H9 (cell line): ENCODE data around the gene KIAA1549. TPM values are rescaled to one million over a fixed set of nuclear protein-coding genes. Genes with fewer than 3 reads are reported as not detected.
"Not testable (repeated sequence)": the region's sequence is repeated elsewhere in the genome, so short reads cannot be mapped to it uniquely, and the experiment has no call there.

ENCODE experiments used
- DNase-seq: peaks from one replicate; pipeline ENCODE4 v3.0.0-alpha.2; 2017
- H2AFZ ChIP-seq: one replicate; pipeline ENCODE4 v1.6.1; 2013; ENCODE audit warnings: mild to moderate bottlenecking, low read length, control low read depth, moderate library complexity
- H2AK5ac ChIP-seq: 2 replicates; pipeline ENCODE4 v1.6.1; 2013; ENCODE audit warnings: low read length, control low read depth, mixed read lengths; ENCODE audit not compliant: insufficient read length
- H2BK120ac ChIP-seq: one replicate; pipeline ENCODE4 v1.6.1; 2013; ENCODE audit warnings: low read depth, mild to moderate bottlenecking, low read length, control low read depth, inconsistent platforms; ENCODE audit not compliant: poor library complexity, severe bottlenecking
- H2BK12ac ChIP-seq: 2 replicates; pipeline ENCODE4 v1.6.1; 2013; ENCODE audit warnings: low read length, control low read depth, mixed read lengths, low read depth; ENCODE audit not compliant: insufficient read length
- H2BK15ac ChIP-seq: 2 replicates; pipeline ENCODE4 v1.6.1; 2013; ENCODE audit warnings: low read depth, low read length, control low read depth
- H2BK20ac ChIP-seq: one replicate; pipeline ENCODE4 v1.6.1; 2013; ENCODE audit warnings: low read depth, mild to moderate bottlenecking, low read length, control low read depth, inconsistent platforms; ENCODE audit not compliant: poor library complexity, severe bottlenecking
- H2BK5ac ChIP-seq: 2 replicates; pipeline ENCODE4 v1.6.1; 2013; ENCODE audit warnings: low read length, control low read depth, mixed read lengths; ENCODE audit not compliant: insufficient read length
- H3K14ac ChIP-seq: 2 replicates; pipeline ENCODE4 v1.6.1; 2013; ENCODE audit warnings: low read length, control low read depth; ENCODE audit not compliant: insufficient read depth
- H3K18ac ChIP-seq: 2 replicates; pipeline ENCODE4 v1.6.1; 2013; ENCODE audit warnings: low read depth, mild to moderate bottlenecking, mixed read lengths, low read length, control low read depth; ENCODE audit not compliant: insufficient read length
- H3K23ac ChIP-seq: 2 replicates; pipeline ENCODE4 v1.6.1; 2013; ENCODE audit warnings: low read length, control low read depth, mixed read lengths, low read depth; ENCODE audit not compliant: insufficient read length
- H3K23me2 ChIP-seq: 2 replicates; pipeline ENCODE4 v1.6.1; 2013; ENCODE audit warnings: low read depth, mild to moderate bottlenecking, mixed read lengths, low read length, control low read depth; ENCODE audit not compliant: insufficient read length, poor library complexity, severe bottlenecking
- H3K27ac ChIP-seq: 2 replicates; pipeline ENCODE4 v1.5.1; 2013; ENCODE audit warnings: low read length, control low read depth, mixed read lengths, low read depth; ENCODE audit not compliant: insufficient read length
- H3K27me3 ChIP-seq: 2 replicates; pipeline ENCODE4 v1.6.1; 2013; ENCODE audit warnings: low read length, control low read depth, inconsistent platforms; ENCODE audit not compliant: insufficient read depth
- H3K4ac ChIP-seq: 2 replicates; pipeline ENCODE4 v1.6.1; 2013; ENCODE audit warnings: low read depth, mild to moderate bottlenecking, control low read depth, inconsistent platforms, low read length, moderate library complexity
- H3K4me1 ChIP-seq: 2 replicates; pipeline ENCODE4 v1.6.1; 2013; ENCODE audit warnings: low read length, control low read depth, inconsistent platforms; ENCODE audit not compliant: insufficient read depth
- H3K4me2 ChIP-seq: 2 replicates; pipeline ENCODE4 v1.6.1; 2013; ENCODE audit warnings: low read length, control low read depth, mixed read lengths; ENCODE audit not compliant: insufficient read length, insufficient read depth
- H3K56ac ChIP-seq: 2 replicates; pipeline ENCODE4 v1.6.1; 2013; ENCODE audit warnings: low read depth, mild to moderate bottlenecking, mixed read lengths, low read length, control low read depth; ENCODE audit not compliant: insufficient read length
- H3K79me1 ChIP-seq: 2 replicates; pipeline ENCODE4 v1.6.1; 2013; ENCODE audit warnings: low read depth, mild to moderate bottlenecking, moderate library complexity, low read length, control low read depth, inconsistent platforms; ENCODE audit not compliant: insufficient read depth, poor library complexity, severe bottlenecking
- H3K79me2 ChIP-seq: 2 replicates; pipeline ENCODE4 v1.6.1; 2013; ENCODE audit warnings: low read length, control low read depth, inconsistent platforms; ENCODE audit not compliant: insufficient read depth
- H3K9ac ChIP-seq: 2 replicates; pipeline ENCODE4 v1.6.1; 2013; ENCODE audit warnings: low read length, control low read depth, mixed read lengths; ENCODE audit not compliant: insufficient read length; ENCODE audit errors: extremely low read depth
- H3K9me3 ChIP-seq: one replicate; pipeline ENCODE4 v1.6.1; 2013; ENCODE audit warnings: low read depth, low read length, inconsistent platforms; ENCODE audit not compliant: control insufficient read depth
- H3T11ph ChIP-seq: one replicate; pipeline ENCODE4 v1.6.1; 2013; ENCODE audit warnings: mild to moderate bottlenecking, low read length, control low read depth, inconsistent platforms
- H4K20me1 ChIP-seq: one replicate; pipeline ENCODE4 v1.6.1; 2013; ENCODE audit not compliant: control insufficient read depth, insufficient read length, insufficient read depth
- H4K5ac ChIP-seq: 2 replicates; pipeline ENCODE4 v1.6.1; 2013; ENCODE audit warnings: low read depth, mild to moderate bottlenecking, mixed read lengths, low read length, control low read depth; ENCODE audit not compliant: insufficient read length
- H4K8ac ChIP-seq: replicated peaks from 2 replicates; pipeline ENCODE4 v1.6.1; 2013; ENCODE audit warnings: low read length, control low read depth, mixed read lengths, low read depth; ENCODE audit not compliant: insufficient read length
- H4K91ac ChIP-seq: 2 replicates; pipeline ENCODE4 v1.6.1; 2013; ENCODE audit warnings: low read depth, mild to moderate bottlenecking, moderate library complexity, mixed read lengths, low read length, control low read depth; ENCODE audit not compliant: insufficient read length
- H3K27ac Mint-ChIP-seq, 3 experiments: 2 replicates in 2 of 3; 3 replicates in 1 of 3; pipeline ENCODE4 v1.8.0; 2020 to 2021; ENCODE audit warnings: mixed read lengths in 3 of 3, mild to moderate bottlenecking in 1 of 3, moderate library complexity in 1 of 3
- H3K27me3 Mint-ChIP-seq: 2 replicates; pipeline ENCODE4 v1.8.0; 2021; ENCODE audit warnings: low read depth, mild to moderate bottlenecking, moderate library complexity, mixed read lengths
- H3K36me3 Mint-ChIP-seq, 3 experiments: 2 replicates in 2 of 3; 3 replicates in 1 of 3; pipeline ENCODE4 v1.8.0; 2020 to 2021; ENCODE audit warnings: low read depth in 3 of 3, mixed read lengths in 3 of 3; ENCODE audit not compliant: insufficient read depth in 1 of 3
- H3K4me1 Mint-ChIP-seq, 2 experiments: 2 replicates each; pipeline ENCODE4 v1.8.0; 2020; ENCODE audit warnings: mixed read lengths in 2 of 2
- H3K4me3 Mint-ChIP-seq, 2 experiments: 2 replicates in 1 of 2; 3 replicates in 1 of 2; pipeline ENCODE4 v1.8.0; 2020 to 2021; ENCODE audit warnings: mild to moderate bottlenecking in 2 of 2, mixed read lengths in 2 of 2, moderate library complexity in 1 of 2
- H3K9me3 Mint-ChIP-seq, 2 experiments: 2 replicates in 1 of 2; 3 replicates in 1 of 2; pipeline ENCODE4 v1.8.0; 2020; ENCODE audit warnings: mild to moderate bottlenecking in 2 of 2, mixed read lengths in 2 of 2, moderate library complexity in 1 of 2
- CTCF ChIP-seq: fragments of 200-600 bp; sonication (generic); conservative IDR thresholded peaks from 3 replicates; pipeline ENCODE4 v1.8.0; 2021; ENCODE audit warnings: antibody characterized with exemption, mild to moderate bottlenecking
- WGBS: extraction: QIAGEN DNeasy Blood & Tissue Kit; methylation state at CpG from one replicate; pipeline ENCODE4 v1.1.7; 2013; ENCODE audit warnings: missing lambda C conversion rate, low lambda C conversion rate, mixed read lengths; ENCODE audit not compliant: insufficient read length; ENCODE audit errors: extremely low coverage; 5-methylcytosine and 5-hydroxymethylcytosine counted together
- total RNA-seq: library from RNA; stranded (reverse); gene quantifications from 2 replicates; pipeline ENCODE4 v1.2.1, GENCODE V29; 2021

Gene KIAA1549
- total RNA-seq, 1 experiment from 2014 or later, result 11.9 TPM

GRCh38 chr7:138978541-138979184 lies 2.5 kb downstream of the KIAA1549 start:
- Histone ChIP-seq H3K27me3 (no peaks in the 10 kb centered on the region; the same call in 1 of the 2 replicates), H3K23ac (no peak overlapping the region), H3K14ac (no peak overlapping the region), H3K9me3 (no peaks in the 10 kb centered on the region), H2BK12ac (no peak overlapping the region), H3K4ac (no peak overlapping the region), H4K8ac (no peak overlapping the region), H3K9ac (no peak overlapping the region), H2AFZ (no peak overlapping the region), H4K91ac (no peak overlapping the region), H3K79me2 (peaks cover 3% of the 10 kb centered on the region; the same call in 1 of the 2 replicates), H4K5ac (no peak overlapping the region), H3K56ac (no peak overlapping the region), H4K20me1 (no peaks in the 10 kb centered on the region), H3T11ph (no peak overlapping the region), H2BK20ac (no peak overlapping the region), H3K4me2 (no peak overlapping the region), H2BK5ac (no peak overlapping the region), H3K18ac (no peak overlapping the region), H3K23me2 (peaks cover 13% of the 10 kb centered on the region), H3K4me1 (peaks cover 9% of the 10 kb centered on the region; the same call in 1 of the 2 replicates), H2BK15ac (no peak overlapping the region), H2BK120ac (no peak overlapping the region), H2AK5ac (no peak overlapping the region), H3K27ac (no peak overlapping the region), H3K79me1 (no peaks in the 10 kb centered on the region)
- Mint-ChIP-seq H3K4me1 (peaks cover 61 to 64% of the 10 kb centered on the region in 2 experiments), H3K27me3 (peaks cover 7% of the 10 kb centered on the region), H3K9me3 (no peaks in the 10 kb centered on the region), H3K27ac (peak overlapping the region in 1 of 3 experiments; percentile 45; a peak in 2 of 7 replicates), H3K4me3 (peak overlapping the region in 1 of 2 experiments; percentile 94; a peak in 3 of 5 replicates), H3K36me3 (peaks cover 2 to 7% (median 2%) of the 10 kb centered on the region in 3 experiments; a peak in 4 of 7 replicates)
- DNase-seq, result no peak
- WGBS, result no CpG with 5 or more reads among the region's 6 CpGs
- TF ChIP-seq CTCF, result no peak

- no CpG with 5 or more reads among the region's 11 CpGs for WGBS
- not testable (repeated sequence) for H3K4ac ChIP-seq, H3K4me3 Mint-ChIP-seq, H3K27ac ChIP-seq, H4K5ac ChIP-seq, H3K79me2 ChIP-seq, H3K18ac ChIP-seq, H4K8ac ChIP-seq, H3K27me3 Mint-ChIP-seq, H3T11ph ChIP-seq, H3K4me2 ChIP-seq, H3K23me2 ChIP-seq, H4K20me1 ChIP-seq, H2BK120ac ChIP-seq, H2AK5ac ChIP-seq, H2BK20ac ChIP-seq, H3K79me1 ChIP-seq, DNase-seq, H3K27me3 ChIP-seq, H3K14ac ChIP-seq, H4K91ac ChIP-seq, H2AFZ ChIP-seq, H3K9ac ChIP-seq, H2BK12ac ChIP-seq, H2BK15ac ChIP-seq, H3K23ac ChIP-seq, H2BK5ac ChIP-seq, H3K9me3 Mint-ChIP-seq, H3K56ac ChIP-seq, H3K4me1 ChIP-seq, H3K9me3 ChIP-seq
- peak overlapping the region in 1 of 3 experiments; percentile 21; a peak in 1 of 7 replicates for H3K27ac Mint-ChIP-seq
- H3K4me1 Mint-ChIP-seq, result peaks cover 75 to 84% of the 10 kb centered on the region in 2 experiments
- H3K36me3 Mint-ChIP-seq, result peaks cover 2 to 11% (median 2%) of the 10 kb centered on the region in 3 experiments; a peak in 5 of 7 replicates
These were observed 5.0 kb downstream of the KIAA1549 start for GRCh38 chr7:138976161-138976560.
